ENCODE measurements around the gene GPR158.

GPR158 gene

DNA sequence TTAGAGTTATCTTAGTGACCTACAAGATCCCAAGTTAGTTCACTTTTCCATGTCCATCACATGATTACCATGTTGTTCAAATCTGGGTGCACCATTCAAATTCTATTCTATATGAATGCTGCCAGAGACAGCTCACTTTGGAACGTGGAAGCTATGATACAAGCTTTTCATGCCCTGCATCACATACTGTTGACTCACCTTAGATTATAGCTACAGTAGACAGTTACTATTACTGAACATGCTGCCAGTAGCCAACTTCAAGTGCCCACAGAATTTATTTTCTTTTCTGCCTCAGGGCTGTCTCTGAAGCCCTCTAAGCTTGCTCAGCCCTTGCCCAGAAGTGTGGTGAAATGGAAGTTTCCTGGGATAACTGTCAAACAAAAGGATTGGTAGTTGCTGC is 231.1 kb downstream of the GPR158 start:
- peak; percentile 38 for DNase-seq (ENCODE audit: low read depth)
- TF ChIP-seq, protein P1, sequence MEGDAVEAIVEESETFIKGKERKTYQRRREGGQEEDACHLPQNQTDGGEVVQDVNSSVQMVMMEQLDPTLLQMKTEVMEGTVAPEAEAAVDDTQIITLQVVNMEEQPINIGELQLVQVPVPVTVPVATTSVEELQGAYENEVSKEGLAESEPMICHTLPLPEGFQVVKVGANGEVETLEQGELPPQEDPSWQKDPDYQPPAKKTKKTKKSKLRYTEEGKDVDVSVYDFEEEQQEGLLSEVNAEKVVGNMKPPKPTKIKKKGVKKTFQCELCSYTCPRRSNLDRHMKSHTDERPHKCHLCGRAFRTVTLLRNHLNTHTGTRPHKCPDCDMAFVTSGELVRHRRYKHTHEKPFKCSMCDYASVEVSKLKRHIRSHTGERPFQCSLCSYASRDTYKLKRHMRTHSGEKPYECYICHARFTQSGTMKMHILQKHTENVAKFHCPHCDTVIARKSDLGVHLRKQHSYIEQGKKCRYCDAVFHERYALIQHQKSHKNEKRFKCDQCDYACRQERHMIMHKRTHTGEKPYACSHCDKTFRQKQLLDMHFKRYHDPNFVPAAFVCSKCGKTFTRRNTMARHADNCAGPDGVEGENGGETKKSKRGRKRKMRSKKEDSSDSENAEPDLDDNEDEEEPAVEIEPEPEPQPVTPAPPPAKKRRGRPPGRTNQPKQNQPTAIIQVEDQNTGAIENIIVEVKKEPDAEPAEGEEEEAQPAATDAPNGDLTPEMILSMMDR (IDR thresholded peaks at IDR 0.05; ENCODE audit: insufficient read depth, low read depth, low read length, missing control alignments): no peak
- H3K4me3 ChIP-seq (ENCODE audit: low read length): no peak overlapping the region

DNA sequence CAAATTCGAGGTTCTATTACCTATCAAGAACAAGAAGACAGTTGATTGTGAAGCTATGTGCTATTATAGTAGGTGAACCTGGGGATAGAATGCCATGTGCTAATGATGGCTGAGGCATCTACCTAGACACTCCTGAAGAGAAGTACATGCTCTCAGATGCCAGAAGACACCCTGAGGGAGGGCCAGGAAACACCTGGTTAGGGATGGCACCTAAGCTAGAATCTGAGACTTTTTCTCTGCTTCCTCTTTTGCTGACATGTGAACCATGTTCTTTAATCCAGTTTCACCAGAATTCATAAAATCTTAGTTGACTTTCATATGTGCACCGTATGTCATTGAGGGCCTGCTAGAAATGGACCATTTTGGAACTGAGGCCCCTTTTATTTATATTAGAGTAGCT is 242.8 kb downstream of the GPR158 start:
- no peak for DNase-seq (ENCODE audit: low read depth)
- TF ChIP-seq, protein P1 (IDR thresholded peaks at IDR 0.05; ENCODE audit: insufficient read depth, low read depth, low read length, missing control alignments): no peak
- no peak overlapping the region for H3K4me3 ChIP-seq (ENCODE audit: low read length)

DNA sequence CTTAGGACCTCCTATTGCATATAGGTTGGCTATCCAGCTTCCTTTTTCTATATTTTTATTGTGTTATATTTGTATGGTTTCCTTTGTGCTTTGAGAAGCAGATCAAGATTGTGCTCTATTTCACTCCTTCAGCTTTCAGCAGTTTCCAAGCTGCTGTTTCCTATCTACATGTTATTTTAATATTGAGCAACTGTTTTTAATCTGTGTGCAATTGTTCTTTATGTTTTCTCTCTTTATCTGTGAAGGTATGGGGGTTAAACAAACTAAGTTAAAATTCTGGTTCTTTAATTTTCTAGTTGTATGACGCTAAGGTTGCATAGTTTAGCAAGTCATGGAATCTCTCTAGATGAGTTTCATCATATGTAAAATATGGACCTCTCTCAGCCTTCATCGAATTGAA is 251.0 kb downstream of the GPR158 start:
- no peak for DNase-seq (ENCODE audit: low read depth)
- TF ChIP-seq, protein P1 (IDR thresholded peaks at IDR 0.05; ENCODE audit: insufficient read depth, low read depth, low read length, missing control alignments): no peak
- no peak overlapping the region for H3K4me3 ChIP-seq (ENCODE audit: low read length)

DNA sequence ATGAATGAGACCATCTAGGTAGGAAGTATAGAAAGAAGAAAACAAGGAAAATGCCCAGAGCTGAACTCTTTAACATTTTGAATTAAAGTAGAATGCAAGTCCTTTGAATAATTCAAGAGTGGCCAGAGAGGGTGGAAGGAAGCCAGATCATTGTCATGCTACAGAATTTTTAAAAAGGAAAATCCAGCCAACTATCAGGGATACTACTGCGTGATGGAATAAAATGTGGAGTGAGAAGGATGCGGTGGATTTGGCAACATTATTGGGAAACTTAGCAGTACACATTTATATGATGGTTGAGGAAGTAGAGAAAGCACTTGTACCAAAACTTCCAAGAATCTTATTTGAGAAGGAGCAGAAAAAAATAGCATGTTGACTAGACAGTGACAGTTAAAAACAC is 261.6 kb downstream of the GPR158 start:
- TF ChIP-seq, protein P1 (IDR thresholded peaks at IDR 0.05; ENCODE audit: insufficient read depth, low read depth, low read length, missing control alignments): no peak
- DNase-seq (ENCODE audit: low read depth): no peak
- no peak overlapping the region for H3K4me3 ChIP-seq (ENCODE audit: low read length)

DNA sequence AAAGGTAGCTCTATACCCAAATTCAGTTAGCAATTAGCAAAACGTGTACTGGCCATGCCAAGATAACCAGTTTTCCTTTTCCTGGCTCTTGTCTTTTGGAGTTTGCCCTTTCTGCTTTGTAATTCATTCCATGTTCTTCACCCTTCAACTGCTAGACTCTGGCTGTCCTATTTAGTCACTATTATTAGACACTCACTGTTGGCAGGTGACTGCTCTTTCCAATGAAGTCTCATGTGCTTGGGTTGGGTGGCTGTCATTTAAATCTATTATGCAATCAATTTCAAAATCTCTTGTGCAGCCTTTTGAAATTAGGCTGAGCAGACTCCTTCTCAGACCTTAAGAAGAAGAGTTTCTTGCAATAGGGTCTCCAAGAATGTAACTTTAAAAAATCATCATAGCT is 266.5 kb downstream of the GPR158 start:
- H3K4me3 ChIP-seq (ENCODE audit: low read length): no peak overlapping the region
- TF ChIP-seq, protein P1 (IDR thresholded peaks at IDR 0.05; ENCODE audit: insufficient read depth, low read depth, low read length, missing control alignments): no peak
- DNase-seq (ENCODE audit: low read depth): no peak

DNA sequence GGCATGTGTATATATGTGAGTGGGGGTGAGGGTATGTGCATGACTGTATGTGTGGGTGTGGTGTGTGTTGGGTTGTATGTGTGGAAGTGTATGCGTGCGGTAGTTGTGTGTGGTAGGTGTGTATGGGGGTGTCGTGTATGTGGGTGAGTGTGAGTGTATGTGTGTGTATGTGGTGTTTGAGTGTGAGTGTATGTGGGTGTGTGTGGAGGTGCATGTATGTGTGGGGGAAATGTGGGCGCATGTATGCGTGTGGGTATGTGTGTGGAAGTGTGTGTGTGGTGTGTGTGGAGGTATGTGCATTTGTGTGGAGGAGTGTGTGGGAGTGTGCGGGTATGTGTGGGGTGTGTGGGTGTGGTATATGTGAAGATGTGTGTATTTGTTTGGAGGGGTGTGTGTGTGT is 269.5 kb downstream of the GPR158 start:
- TF ChIP-seq, protein P1 (IDR thresholded peaks at IDR 0.05; ENCODE audit: insufficient read depth, low read depth, low read length, missing control alignments): no peak
- H3K4me3 ChIP-seq (ENCODE audit: low read length): no peak overlapping the region
- no peak for DNase-seq (ENCODE audit: low read depth)

DNA sequence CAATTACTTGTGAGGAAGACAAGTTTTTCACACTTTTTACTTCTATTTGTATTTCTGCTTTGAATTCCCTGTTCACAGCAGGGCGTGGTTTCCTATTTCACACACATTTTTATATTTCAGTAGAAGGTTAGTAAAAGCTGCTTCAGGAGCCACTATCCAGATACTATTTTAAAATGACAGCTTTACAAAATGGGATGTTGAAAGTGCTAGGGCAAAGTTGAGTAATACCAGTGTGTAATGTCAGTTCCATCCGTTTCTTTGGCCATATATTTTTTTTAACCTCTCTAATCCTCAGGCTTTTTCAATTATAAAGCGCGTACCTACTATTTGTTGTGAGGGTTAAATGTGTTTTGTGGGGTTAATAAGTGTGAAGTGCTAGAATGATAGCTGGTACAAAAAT is 276.6 kb downstream of the GPR158 start:
- TF ChIP-seq, protein P1 (IDR thresholded peaks at IDR 0.05; ENCODE audit: insufficient read depth, low read depth, low read length, missing control alignments): no peak
- no peak for DNase-seq (ENCODE audit: low read depth)
- no peak overlapping the region for H3K4me3 ChIP-seq (ENCODE audit: low read length)

Measured in epithelial cell of esophagus (primary cell).